ENCODE measurements around the gene PLEKHG4B. TPM values are rescaled to one million over a fixed set of nuclear protein-coding genes. Genes with fewer than 3 reads are reported as not detected.

The PLEKHG4B gene
- total RNA-seq, 1 donor from 2014 or later: not detected

DNA sequence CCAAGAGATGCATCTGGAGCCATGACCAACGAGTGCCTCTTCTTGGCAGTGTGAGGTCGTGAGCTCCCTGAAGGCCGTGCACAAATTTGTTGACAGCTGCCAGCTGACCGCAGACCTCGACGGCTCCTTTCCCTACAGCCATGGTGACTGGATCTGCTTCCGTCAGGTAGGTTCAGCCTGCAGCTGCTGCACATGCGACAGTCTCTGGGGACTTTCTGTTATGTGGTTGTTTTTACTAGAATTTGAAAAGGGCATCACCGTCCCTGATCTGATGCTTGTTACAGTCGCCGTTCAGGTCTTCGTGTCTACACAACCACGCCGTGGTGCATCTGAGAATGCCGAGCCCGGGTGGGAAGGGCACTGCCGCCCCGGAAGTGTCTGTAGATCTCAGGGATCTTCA, 62.9 kb downstream of the PLEKHG4B start:
- intact Hi-C loops (cut with DNase I): no loop called here
- no peak for DNase-seq (ENCODE audit: low spot score in 2 of 2)
- TF ChIP-seq, protein P1, sequence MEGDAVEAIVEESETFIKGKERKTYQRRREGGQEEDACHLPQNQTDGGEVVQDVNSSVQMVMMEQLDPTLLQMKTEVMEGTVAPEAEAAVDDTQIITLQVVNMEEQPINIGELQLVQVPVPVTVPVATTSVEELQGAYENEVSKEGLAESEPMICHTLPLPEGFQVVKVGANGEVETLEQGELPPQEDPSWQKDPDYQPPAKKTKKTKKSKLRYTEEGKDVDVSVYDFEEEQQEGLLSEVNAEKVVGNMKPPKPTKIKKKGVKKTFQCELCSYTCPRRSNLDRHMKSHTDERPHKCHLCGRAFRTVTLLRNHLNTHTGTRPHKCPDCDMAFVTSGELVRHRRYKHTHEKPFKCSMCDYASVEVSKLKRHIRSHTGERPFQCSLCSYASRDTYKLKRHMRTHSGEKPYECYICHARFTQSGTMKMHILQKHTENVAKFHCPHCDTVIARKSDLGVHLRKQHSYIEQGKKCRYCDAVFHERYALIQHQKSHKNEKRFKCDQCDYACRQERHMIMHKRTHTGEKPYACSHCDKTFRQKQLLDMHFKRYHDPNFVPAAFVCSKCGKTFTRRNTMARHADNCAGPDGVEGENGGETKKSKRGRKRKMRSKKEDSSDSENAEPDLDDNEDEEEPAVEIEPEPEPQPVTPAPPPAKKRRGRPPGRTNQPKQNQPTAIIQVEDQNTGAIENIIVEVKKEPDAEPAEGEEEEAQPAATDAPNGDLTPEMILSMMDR (IDR thresholded peaks at IDR 0.05): no peak
- no peaks in the 10 kb centered on the region for H3K27me3 ChIP-seq
- H3K36me3 ChIP-seq: no peaks in the 10 kb centered on the region
- no peaks in the 10 kb centered on the region for H3K9me3 ChIP-seq
- no peak overlapping the region for H3K4me3 ChIP-seq
- H3K27ac ChIP-seq: no peak overlapping the region
- no peaks in the 10 kb centered on the region for H3K4me1 ChIP-seq

DNA sequence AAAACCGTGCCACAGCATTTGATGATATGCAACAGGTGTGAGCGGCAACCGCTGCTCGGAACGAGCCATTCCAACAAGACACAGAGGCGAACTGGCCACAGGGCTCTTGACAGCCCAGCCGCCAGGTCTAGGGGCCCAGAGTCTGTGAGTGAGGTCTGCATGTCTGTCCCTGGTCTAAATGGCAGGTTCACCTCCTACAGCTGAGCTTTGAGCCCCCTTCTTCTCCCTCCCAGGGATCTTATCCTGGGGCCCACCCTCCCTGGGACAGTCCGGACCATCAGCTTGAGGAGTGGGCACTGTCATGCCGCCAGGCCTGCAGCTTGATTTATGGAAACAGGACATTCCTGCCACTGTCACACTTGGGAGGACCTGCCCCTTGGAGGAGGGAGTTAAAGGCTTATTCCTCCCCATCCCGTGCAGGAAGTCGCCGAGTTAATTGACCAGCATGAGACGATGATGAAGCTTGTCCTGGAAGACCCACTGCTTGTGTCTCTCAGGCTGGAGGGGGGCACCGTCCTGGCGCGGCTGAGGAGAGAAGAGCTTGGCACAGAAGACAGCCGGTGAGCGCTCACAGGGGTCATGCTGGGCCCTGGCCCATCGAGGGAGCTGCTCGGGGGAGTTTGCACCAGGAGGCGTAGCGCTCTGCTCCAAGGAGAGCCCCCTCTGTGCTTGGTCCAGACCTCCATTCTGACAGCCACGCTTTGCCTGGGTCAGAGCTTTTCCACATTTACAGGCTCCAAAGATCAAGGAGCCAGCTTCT, 63.9 kb downstream of the PLEKHG4B start:
- Histone ChIP-seq H3K4me3 (no peak overlapping the region), H3K27me3 (no peaks in the 10 kb centered on the region), H3K36me3 (no peaks in the 10 kb centered on the region), H3K9me3 (no peaks in the 10 kb centered on the region), H3K4me1 (no peaks in the 10 kb centered on the region), H3K27ac (no peak overlapping the region)
- TF ChIP-seq, protein P1 (IDR thresholded peaks at IDR 0.05): no peak
- intact Hi-C loops (cut with DNase I): no loop called here
- DNase-seq (ENCODE audit: low spot score in 2 of 2): no peak

DNA sequence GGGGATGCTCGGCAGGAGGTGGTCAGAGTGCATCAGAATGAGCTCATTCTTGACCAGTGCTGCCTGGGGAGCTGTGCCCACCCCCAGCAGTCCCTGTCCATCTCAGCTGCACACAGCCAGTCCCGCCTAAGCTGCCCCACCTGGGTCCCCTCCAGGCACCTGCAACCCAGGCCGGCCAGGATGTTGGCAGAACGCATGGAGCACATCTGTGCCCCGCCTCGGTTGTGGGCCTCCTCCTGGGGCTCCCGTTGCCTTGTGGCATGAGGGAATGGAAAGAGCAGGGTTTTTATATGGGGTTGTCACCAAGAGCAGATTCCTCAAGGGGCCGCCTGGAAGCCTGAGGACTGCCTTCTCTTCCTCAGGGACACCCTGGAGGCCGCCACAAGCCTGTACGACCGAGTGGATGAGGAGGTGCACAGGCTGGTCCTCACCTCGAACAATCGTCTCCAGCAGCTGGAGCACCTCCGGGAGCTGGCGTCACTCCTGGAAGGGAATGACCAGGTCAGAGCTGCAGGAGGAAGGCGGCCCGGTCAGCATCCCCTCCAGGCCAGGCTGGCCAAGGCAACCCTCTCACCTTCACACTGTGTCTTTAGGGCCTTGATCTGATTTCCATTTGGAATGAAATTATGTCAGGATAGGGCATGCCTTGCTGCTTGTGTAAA, 64.6 kb downstream of the PLEKHG4B start:
- intact Hi-C loops (cut with DNase I): no loop called here
- TF ChIP-seq, protein P1 (IDR thresholded peaks at IDR 0.05): no peak
- Histone ChIP-seq H3K4me1 (no peaks in the 10 kb centered on the region), H3K9me3 (no peaks in the 10 kb centered on the region), H3K36me3 (no peaks in the 10 kb centered on the region), H3K27ac (no peak overlapping the region), H3K27me3 (no peaks in the 10 kb centered on the region), H3K4me3 (no peak overlapping the region)
- peak in 1 of 2 donors; percentile 40 for DNase-seq (ENCODE audit: low spot score in 2 of 2)

DNA sequence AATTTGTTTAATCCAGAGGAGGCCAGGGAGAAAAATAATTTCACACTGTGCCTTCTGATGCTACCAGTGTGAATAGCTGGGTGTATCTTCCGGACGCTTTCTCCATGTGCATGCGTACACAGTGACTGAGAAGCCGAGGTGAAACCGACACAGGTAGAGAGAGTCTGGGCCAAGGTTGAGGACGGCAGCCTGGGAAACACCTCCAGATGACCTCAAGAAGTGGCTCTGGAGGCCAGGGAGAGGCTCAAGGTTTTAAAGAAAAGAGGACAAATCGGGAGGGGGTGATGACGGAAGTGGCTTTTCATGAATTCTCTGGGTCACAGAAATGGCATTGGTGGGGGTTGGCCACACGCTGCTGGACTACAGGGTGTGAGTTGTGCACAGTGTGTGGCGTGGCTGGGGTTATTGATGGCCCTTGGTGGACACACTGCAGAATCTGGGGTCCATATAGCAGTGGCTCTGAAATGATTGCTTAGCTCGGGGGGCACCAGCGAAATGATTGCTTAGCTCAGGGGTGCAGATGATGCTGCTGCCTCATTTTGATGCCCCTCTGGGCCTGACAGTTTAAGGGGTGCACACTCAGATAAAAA, 65.3 kb downstream of the PLEKHG4B start:
- TF ChIP-seq, protein P1 (IDR thresholded peaks at IDR 0.05): no peak
- Histone ChIP-seq H3K27ac (no peak overlapping the region), H3K36me3 (no peaks in the 10 kb centered on the region), H3K4me1 (no peaks in the 10 kb centered on the region), H3K4me3 (no peak overlapping the region), H3K27me3 (no peaks in the 10 kb centered on the region), H3K9me3 (no peaks in the 10 kb centered on the region)
- intact Hi-C loops (cut with DNase I): no loop called here
- DNase-seq (ENCODE audit: low spot score in 2 of 2): peak in 1 of 2 donors; percentile 40

DNA sequence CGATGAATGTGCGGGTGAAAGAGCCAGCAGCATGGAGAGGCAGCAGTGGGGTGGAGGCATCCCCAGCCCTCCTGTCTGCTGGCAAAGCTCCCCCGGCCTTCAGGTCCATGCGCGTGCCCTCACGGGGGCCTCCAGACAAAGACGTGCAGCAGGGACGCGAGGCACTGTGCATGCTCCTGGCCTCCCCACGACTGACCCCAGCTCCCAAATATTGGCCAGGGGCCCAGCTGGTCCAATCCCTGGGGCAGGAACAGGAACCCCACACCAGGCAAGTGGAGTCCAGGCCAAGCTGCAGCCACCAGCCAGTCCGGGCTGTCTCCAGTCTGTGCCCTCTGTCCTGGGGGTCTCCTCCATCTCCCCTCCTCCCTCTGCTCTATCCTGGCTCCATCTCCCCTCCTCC, 65.8 kb downstream of the PLEKHG4B start:
- DNase-seq (ENCODE audit: low spot score in 2 of 2): peak in 1 of 2 donors; percentile 34
- intact Hi-C loops (cut with DNase I): no loop called here
- H3K4me3 ChIP-seq: no peak overlapping the region
- no peak overlapping the region for H3K27ac ChIP-seq
- H3K4me1 ChIP-seq: no peaks in the 10 kb centered on the region
- H3K27me3 ChIP-seq: no peaks in the 10 kb centered on the region
- TF ChIP-seq, protein P1 (IDR thresholded peaks at IDR 0.05): no peak
- no peaks in the 10 kb centered on the region for H3K9me3 ChIP-seq
- H3K36me3 ChIP-seq: no peaks in the 10 kb centered on the region
